ENCODE measurements around the gene FTH1. TPM values are rescaled to one million over a fixed set of nuclear protein-coding genes. Genes with fewer than 3 reads are reported as not detected.

Gene FTH1
- total and polyA plus RNA-seq, 8 donors: 1,788 to 5,494 (median 2,077) TPM

DNA sequence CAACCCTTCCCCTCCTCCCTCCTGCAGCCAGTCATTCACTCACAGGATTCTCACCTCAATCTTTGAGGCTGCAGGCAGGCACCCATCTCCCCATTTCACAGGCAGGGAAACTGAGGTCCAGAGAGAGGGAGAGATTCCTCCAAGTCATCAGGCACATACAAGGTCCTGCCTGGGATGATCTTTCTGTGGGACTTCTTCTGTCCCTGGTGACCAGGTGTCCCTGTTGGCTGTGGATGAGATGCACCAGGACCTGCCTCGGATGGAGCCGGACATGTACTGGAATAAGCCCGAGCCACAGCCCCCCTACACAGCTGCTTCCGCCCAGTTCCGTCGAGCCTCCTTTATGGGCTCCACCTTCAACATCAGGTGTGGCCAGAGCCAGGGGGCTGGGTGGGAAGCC, 7.8 kb downstream of the FTH1 start:
- TF ChIP-seq, protein P1, sequence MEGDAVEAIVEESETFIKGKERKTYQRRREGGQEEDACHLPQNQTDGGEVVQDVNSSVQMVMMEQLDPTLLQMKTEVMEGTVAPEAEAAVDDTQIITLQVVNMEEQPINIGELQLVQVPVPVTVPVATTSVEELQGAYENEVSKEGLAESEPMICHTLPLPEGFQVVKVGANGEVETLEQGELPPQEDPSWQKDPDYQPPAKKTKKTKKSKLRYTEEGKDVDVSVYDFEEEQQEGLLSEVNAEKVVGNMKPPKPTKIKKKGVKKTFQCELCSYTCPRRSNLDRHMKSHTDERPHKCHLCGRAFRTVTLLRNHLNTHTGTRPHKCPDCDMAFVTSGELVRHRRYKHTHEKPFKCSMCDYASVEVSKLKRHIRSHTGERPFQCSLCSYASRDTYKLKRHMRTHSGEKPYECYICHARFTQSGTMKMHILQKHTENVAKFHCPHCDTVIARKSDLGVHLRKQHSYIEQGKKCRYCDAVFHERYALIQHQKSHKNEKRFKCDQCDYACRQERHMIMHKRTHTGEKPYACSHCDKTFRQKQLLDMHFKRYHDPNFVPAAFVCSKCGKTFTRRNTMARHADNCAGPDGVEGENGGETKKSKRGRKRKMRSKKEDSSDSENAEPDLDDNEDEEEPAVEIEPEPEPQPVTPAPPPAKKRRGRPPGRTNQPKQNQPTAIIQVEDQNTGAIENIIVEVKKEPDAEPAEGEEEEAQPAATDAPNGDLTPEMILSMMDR (IDR thresholded peaks at IDR 0.05): no peak
- ATAC-seq (no peak), DNase-seq (peak in 1 of 4 donors; percentile 32)
- Histone ChIP-seq H3K27me3 (peaks cover 0 to 11% of the 10 kb centered on the region in 2 donors), H3K9me3 (no peaks in the 10 kb centered on the region), H3K4me3 (no peak overlapping the region), H3K27ac (no peak overlapping the region), H3K4me1 (peaks cover 23 to 70% of the 10 kb centered on the region in 2 donors), H3K36me3 (peaks cover 0 to 56% of the 10 kb centered on the region in 2 donors)
- intact Hi-C loops (cut with DNase I): loop anchor here in 1 of 2 donors (10.0 kb wide), 2 partner anchors 115 to 165 kb away; partner anchors contain the start of genes FEN1 and TMEM258

DNA sequence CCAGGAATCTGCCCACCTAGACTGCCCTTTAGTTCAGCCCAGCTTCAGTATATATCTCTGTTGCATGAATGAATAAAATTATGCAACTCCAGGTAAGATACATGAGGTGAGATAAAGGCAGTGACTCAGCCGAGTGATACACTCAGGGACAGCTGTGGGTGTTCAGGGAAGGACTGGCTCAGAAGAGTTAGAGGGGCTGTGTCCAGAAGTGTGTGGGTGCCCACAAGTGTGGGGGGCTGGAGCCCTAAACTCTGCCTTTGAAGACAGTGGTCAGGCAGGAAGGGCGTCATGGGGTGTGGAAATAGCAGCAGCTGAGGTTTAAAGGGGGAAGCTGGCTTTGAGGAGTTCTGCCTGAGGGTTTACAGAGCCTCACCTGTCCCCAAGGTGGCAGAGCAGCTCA, 8.3 kb downstream of the FTH1 start:
- no peak for ATAC-seq
- TF ChIP-seq, protein P1 (IDR thresholded peaks at IDR 0.05): no peak
- H3K4me3 ChIP-seq: no peak overlapping the region
- no peaks in the 10 kb centered on the region for H3K9me3 ChIP-seq
- peaks cover 0 to 11% of the 10 kb centered on the region in 2 donors for H3K27me3 ChIP-seq
- no peak overlapping the region for H3K27ac ChIP-seq
- intact Hi-C loops (cut with DNase I): loop anchor here in 1 of 2 donors (10.0 kb wide), 2 partner anchors 116 to 164 kb away; partner anchors contain the start of genes FEN1 and TMEM258
- H3K36me3 ChIP-seq: peaks cover 0 to 50% of the 10 kb centered on the region in 2 donors
- no peak for DNase-seq
- peaks cover 18 to 70% of the 10 kb centered on the region in 2 donors for H3K4me1 ChIP-seq

DNA sequence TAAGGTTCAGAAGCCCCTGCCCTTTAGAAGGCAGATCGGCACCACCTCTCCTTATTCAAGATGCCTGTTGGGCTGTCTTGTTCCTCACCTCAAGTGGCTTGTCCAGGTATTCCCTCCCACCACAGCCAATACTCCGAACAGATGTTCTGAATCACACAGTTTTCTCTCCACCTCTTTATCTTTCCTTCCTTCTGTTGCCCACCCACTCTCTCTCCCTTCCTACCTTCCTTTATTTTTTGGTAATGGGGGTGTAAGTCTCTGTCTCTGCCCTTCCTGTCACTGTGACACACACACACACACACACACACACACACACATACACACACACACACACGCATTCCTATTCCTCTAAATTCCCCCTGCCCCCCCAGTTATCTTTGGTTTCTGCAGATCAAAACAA, 8.8 kb downstream of the FTH1 start:
- H3K27ac ChIP-seq: no peak overlapping the region
- no peaks in the 10 kb centered on the region for H3K9me3 ChIP-seq
- DNase-seq (no peak), ATAC-seq (no peak)
- TF ChIP-seq, protein P1 (IDR thresholded peaks at IDR 0.05): no peak
- intact Hi-C loops (cut with DNase I): loop anchor here in 1 of 2 donors (10.0 kb wide), 2 partner anchors 116 to 164 kb away; partner anchors contain the start of genes FEN1 and TMEM258
- no peak overlapping the region for H3K4me3 ChIP-seq
- peaks cover 0 to 46% of the 10 kb centered on the region in 2 donors for H3K36me3 ChIP-seq
- peaks cover 16 to 68% of the 10 kb centered on the region in 2 donors for H3K4me1 ChIP-seq
- peaks cover 0 to 11% of the 10 kb centered on the region in 2 donors for H3K27me3 ChIP-seq

DNA sequence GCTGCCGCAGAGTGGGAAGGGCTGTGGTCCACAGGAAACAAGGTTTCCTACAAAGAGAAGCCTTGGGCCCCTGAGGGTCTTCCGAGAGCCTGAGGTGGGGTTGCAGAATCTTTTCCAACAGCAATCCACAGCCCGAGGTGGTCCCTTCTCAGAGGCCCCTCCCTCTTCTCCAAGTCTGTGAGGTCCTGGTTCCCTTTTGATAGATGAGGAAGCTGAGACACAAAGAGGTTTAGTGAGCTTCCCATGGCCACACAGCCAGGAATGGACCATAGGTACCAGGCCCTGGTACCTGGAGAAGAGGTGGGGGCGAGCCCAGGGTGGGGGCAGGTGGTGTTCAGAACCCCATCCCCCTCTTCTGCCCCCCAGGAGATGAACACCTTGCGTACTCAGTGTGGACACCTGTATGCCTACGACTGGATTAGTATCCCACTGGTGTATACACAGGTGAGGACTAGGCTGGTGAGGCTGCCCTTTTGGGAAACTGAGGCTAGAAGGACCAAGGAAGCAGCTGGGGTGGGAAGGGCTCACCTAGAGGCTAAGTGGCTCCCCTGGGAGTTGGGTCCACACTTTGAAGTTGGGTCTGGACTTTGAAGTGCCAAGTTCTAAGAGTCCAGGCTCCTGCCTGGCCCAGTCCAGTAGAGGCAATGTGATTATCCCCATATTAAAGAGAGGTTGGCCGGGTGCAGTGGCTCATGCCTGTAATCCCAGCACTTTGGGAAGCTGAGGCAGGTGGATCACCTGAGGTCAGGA, 10.2 kb downstream of the FTH1 start:
- no peaks in the 10 kb centered on the region for H3K9me3 ChIP-seq
- intact Hi-C loops (cut with DNase I): loop anchor here in 1 of 2 donors (10.0 kb wide), 2 partner anchors 118 to 162 kb away; partner anchors contain the start of genes FEN1 and TMEM258
- no peak overlapping the region for H3K27ac ChIP-seq
- H3K36me3 ChIP-seq: peaks cover 0 to 39% of the 10 kb centered on the region in 2 donors
- TF ChIP-seq, protein P1 (IDR thresholded peaks at IDR 0.05): no peak
- ATAC-seq (no peak), DNase-seq (peak in 1 of 4 donors; percentile 26)
- peaks cover 7 to 54% of the 10 kb centered on the region in 2 donors for H3K4me1 ChIP-seq
- peak overlapping the region in 1 of 2 donors; percentile 63 for H3K4me3 ChIP-seq
- H3K27me3 ChIP-seq: peaks cover 0 to 11% of the 10 kb centered on the region in 2 donors

All from left lung (tissue), 10 donors.